ENCODE results near the gene CD63.

DNA sequence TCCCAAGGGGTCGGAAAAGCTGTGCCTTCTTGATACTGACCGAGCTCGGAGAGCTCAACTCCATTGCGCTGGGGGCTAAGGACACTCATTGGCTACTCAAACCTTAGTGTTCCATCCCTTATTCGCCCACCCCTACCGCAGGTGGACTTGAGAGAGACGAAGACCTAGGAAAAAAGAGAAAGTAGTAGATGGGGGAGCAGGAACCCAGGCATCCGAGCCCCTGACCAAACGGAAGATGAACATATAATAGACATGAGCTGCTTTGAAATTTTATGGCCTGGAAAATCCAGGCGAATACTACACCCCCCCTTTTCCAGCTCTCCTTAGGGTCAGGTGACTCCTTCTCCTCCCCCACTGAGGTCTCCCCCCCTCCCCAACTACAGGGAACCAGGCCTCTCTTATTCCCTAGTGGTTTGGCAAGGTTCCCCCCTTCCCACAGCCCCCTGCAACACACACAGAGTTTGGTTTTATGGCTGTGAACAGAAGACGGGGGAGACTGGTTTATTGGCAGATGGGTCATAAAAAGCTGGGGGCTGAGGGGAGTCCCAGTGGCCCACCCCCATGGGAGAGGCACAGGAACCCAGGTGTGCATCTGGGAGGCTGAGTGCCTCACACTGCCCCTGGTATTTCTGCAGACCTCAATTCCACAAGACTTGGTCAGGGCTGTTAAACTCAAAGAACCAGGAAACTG lies 15.7 kb upstream of the CD63 start:
- TF ChIP-seq, protein P1, sequence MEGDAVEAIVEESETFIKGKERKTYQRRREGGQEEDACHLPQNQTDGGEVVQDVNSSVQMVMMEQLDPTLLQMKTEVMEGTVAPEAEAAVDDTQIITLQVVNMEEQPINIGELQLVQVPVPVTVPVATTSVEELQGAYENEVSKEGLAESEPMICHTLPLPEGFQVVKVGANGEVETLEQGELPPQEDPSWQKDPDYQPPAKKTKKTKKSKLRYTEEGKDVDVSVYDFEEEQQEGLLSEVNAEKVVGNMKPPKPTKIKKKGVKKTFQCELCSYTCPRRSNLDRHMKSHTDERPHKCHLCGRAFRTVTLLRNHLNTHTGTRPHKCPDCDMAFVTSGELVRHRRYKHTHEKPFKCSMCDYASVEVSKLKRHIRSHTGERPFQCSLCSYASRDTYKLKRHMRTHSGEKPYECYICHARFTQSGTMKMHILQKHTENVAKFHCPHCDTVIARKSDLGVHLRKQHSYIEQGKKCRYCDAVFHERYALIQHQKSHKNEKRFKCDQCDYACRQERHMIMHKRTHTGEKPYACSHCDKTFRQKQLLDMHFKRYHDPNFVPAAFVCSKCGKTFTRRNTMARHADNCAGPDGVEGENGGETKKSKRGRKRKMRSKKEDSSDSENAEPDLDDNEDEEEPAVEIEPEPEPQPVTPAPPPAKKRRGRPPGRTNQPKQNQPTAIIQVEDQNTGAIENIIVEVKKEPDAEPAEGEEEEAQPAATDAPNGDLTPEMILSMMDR (IDR thresholded peaks at IDR 0.05) = no peak
- TF ChIP-seq ESRRA (CRISPR knock-in tag; IDR thresholded peaks at IDR 0.05; ENCODE audit: borderline replicate concordance) = no peak
- TF ChIP-seq, protein P2, sequence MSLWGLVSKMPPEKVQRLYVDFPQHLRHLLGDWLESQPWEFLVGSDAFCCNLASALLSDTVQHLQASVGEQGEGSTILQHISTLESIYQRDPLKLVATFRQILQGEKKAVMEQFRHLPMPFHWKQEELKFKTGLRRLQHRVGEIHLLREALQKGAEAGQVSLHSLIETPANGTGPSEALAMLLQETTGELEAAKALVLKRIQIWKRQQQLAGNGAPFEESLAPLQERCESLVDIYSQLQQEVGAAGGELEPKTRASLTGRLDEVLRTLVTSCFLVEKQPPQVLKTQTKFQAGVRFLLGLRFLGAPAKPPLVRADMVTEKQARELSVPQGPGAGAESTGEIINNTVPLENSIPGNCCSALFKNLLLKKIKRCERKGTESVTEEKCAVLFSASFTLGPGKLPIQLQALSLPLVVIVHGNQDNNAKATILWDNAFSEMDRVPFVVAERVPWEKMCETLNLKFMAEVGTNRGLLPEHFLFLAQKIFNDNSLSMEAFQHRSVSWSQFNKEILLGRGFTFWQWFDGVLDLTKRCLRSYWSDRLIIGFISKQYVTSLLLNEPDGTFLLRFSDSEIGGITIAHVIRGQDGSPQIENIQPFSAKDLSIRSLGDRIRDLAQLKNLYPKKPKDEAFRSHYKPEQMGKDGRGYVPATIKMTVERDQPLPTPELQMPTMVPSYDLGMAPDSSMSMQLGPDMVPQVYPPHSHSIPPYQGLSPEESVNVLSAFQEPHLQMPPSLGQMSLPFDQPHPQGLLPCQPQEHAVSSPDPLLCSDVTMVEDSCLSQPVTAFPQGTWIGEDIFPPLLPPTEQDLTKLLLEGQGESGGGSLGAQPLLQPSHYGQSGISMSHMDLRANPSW (CRISPR knock-in tag; conservative IDR thresholded peaks at IDR 0.05; ENCODE audit: low read depth) = no peak
- TF ChIP-seq, protein P3, sequence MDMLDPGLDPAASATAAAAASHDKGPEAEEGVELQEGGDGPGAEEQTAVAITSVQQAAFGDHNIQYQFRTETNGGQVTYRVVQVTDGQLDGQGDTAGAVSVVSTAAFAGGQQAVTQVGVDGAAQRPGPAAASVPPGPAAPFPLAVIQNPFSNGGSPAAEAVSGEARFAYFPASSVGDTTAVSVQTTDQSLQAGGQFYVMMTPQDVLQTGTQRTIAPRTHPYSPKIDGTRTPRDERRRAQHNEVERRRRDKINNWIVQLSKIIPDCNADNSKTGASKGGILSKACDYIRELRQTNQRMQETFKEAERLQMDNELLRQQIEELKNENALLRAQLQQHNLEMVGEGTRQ (CRISPR knock-in tag; IDR thresholded peaks at IDR 0.05) = peak; percentile 42; the same call in 1 of the 2 replicates
- TF ChIP-seq, protein P4, sequence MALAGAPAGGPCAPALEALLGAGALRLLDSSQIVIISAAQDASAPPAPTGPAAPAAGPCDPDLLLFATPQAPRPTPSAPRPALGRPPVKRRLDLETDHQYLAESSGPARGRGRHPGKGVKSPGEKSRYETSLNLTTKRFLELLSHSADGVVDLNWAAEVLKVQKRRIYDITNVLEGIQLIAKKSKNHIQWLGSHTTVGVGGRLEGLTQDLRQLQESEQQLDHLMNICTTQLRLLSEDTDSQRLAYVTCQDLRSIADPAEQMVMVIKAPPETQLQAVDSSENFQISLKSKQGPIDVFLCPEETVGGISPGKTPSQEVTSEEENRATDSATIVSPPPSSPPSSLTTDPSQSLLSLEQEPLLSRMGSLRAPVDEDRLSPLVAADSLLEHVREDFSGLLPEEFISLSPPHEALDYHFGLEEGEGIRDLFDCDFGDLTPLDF (CRISPR knock-in tag; IDR thresholded peaks at IDR 0.05) = no peak
- TF ChIP-seq ATF1 (CRISPR knock-in tag; IDR thresholded peaks at IDR 0.05) = no peak
- TF ChIP-seq, protein P5, sequence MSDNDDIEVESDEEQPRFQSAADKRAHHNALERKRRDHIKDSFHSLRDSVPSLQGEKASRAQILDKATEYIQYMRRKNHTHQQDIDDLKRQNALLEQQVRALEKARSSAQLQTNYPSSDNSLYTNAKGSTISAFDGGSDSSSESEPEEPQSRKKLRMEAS (CRISPR knock-in tag; IDR thresholded peaks at IDR 0.05) = no peak
- TF ChIP-seq, protein P6, sequence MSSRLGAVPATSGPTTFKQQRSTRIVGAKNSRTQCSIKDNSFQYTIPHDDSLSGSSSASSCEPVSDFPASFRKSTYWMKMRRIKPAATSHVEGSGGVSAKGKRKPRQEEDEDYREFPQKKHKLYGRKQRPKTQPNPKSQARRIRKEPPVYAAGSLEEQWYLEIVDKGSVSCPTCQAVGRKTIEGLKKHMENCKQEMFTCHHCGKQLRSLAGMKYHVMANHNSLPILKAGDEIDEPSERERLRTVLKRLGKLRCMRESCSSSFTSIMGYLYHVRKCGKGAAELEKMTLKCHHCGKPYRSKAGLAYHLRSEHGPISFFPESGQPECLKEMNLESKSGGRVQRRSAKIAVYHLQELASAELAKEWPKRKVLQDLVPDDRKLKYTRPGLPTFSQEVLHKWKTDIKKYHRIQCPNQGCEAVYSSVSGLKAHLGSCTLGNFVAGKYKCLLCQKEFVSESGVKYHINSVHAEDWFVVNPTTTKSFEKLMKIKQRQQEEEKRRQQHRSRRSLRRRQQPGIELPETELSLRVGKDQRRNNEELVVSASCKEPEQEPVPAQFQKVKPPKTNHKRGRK (CRISPR knock-in tag; IDR thresholded peaks at IDR 0.05; ENCODE audit: borderline replicate concordance) = no peak
- TF ChIP-seq, protein P7, sequence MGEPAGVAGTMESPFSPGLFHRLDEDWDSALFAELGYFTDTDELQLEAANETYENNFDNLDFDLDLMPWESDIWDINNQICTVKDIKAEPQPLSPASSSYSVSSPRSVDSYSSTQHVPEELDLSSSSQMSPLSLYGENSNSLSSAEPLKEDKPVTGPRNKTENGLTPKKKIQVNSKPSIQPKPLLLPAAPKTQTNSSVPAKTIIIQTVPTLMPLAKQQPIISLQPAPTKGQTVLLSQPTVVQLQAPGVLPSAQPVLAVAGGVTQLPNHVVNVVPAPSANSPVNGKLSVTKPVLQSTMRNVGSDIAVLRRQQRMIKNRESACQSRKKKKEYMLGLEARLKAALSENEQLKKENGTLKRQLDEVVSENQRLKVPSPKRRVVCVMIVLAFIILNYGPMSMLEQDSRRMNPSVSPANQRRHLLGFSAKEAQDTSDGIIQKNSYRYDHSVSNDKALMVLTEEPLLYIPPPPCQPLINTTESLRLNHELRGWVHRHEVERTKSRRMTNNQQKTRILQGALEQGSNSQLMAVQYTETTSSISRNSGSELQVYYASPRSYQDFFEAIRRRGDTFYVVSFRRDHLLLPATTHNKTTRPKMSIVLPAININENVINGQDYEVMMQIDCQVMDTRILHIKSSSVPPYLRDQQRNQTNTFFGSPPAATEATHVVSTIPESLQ (CRISPR knock-in tag; IDR thresholded peaks at IDR 0.05) = no peak
- TF ChIP-seq, protein P8, sequence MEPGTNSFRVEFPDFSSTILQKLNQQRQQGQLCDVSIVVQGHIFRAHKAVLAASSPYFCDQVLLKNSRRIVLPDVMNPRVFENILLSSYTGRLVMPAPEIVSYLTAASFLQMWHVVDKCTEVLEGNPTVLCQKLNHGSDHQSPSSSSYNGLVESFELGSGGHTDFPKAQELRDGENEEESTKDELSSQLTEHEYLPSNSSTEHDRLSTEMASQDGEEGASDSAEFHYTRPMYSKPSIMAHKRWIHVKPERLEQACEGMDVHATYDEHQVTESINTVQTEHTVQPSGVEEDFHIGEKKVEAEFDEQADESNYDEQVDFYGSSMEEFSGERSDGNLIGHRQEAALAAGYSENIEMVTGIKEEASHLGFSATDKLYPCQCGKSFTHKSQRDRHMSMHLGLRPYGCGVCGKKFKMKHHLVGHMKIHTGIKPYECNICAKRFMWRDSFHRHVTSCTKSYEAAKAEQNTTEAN (CRISPR knock-in tag; IDR thresholded peaks at IDR 0.05) = no peak
- TF ChIP-seq, protein P9, sequence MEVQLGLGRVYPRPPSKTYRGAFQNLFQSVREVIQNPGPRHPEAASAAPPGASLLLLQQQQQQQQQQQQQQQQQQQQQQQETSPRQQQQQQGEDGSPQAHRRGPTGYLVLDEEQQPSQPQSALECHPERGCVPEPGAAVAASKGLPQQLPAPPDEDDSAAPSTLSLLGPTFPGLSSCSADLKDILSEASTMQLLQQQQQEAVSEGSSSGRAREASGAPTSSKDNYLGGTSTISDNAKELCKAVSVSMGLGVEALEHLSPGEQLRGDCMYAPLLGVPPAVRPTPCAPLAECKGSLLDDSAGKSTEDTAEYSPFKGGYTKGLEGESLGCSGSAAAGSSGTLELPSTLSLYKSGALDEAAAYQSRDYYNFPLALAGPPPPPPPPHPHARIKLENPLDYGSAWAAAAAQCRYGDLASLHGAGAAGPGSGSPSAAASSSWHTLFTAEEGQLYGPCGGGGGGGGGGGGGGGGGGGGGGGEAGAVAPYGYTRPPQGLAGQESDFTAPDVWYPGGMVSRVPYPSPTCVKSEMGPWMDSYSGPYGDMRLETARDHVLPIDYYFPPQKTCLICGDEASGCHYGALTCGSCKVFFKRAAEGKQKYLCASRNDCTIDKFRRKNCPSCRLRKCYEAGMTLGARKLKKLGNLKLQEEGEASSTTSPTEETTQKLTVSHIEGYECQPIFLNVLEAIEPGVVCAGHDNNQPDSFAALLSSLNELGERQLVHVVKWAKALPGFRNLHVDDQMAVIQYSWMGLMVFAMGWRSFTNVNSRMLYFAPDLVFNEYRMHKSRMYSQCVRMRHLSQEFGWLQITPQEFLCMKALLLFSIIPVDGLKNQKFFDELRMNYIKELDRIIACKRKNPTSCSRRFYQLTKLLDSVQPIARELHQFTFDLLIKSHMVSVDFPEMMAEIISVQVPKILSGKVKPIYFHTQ (CRISPR knock-in tag; IDR thresholded peaks at IDR 0.05) = no peak
- TF ChIP-seq NR1H2 (CRISPR knock-in tag; IDR thresholded peaks at IDR 0.05) = no peak
- TF ChIP-seq ETV6 (CRISPR knock-in tag; IDR thresholded peaks at IDR 0.05) = no peak

Measured in WTC11 (cell line).